MM.1S (cell line): ENCODE data around the gene FCHSD2.

Experiments
- EZH2 ChIP-seq: fragments of 300-600 bp; sonication (generic); optimal IDR thresholded peaks from 2 replicates; pipeline ENCODE3; 2017; ENCODE audit warnings: low read depth, mild to moderate bottlenecking, antibody characterized with exemption, low read length, mixed read lengths
- EZH2phosphoT487 ChIP-seq: fragments of 300-600 bp; sonication (generic); IDR thresholded peaks from 2 replicates; pipeline ENCODE4 v1.6.1; 2018; ENCODE audit warnings: antibody characterized with exemption, low read length

DNA sequence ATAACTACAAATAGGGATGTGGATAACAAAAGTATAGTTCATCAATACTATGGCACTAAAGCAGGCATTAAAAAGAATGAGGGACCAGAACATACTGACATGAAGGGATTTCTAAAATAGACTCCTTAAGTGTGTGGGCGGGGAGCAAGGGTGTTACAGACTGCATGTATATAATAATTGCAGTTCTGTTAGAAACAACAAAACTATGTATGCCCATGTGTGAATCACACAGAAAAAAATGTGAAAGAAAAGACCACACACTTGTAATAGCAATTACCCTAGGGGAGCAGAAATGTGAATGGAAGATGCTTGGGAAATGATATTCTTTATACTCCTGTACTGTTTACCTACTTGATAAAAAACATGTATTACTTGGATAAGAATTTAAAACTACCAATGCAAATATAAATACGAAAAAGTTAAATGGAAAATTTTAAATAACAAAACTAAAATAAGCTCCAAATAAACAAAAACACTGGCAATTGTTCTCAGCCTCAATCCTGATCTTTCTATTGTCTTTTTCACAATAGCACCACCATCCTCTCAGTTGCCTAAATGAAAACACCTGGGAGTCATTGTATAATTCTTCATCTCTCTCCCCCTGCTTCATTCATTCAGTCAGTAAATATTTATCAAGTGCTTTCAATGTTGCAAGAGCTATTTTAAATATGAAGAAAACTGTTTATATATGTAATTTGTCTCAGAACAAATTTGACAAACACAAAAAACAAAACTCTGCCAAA lies 129.8 kb downstream of the FCHSD2 start:
- TF ChIP-seq EZH2phosphoT487 (no peak), EZH2 (no peak)
